Esophagus muscularis mucosa (tissue), 4 donors: Measurements from ENCODE around the gene BEND6. TPM values are rescaled to one million over a fixed set of nuclear protein-coding genes. Genes with fewer than 3 reads are reported as not detected.

ENCODE experiments used
- DNase-seq: peaks from one replicate; pipeline ENCODE4 v3.0.0-alpha.2; 2017; ENCODE audit errors: extremely low spot score
- H3K27ac ChIP-seq, 4 donors: fragments of 200-600 bp; sonication (generic); replicated peaks in 1 of 4; 1 replicate in 3 of 4; 2 replicates in 1 of 4; pipeline ENCODE4 v1.5.1; 2016 to 2019; ENCODE audit warnings: mild to moderate bottlenecking in 1 of 4
- H3K27me3 ChIP-seq, 4 donors: fragments of 200-600 bp; sonication (generic); one replicate each; pipeline versions ENCODE4 v1.5.1 to v1.6.0; 2016 to 2019
- H3K36me3 ChIP-seq, 4 donors: fragments of 200-600 bp; sonication (generic); one replicate each; pipeline ENCODE4 v1.5.1; 2016 to 2019
- H3K4me1 ChIP-seq, 4 donors: fragments of 200-600 bp; sonication (generic); one replicate each; pipeline ENCODE4 v1.5.1; 2016 to 2019
- H3K4me3 ChIP-seq, 4 donors: fragments of 200-600 bp; sonication (generic); 1 replicate in 2 of 4; 2 replicates in 2 of 4; pipeline ENCODE4 v1.5.1; 2016 to 2019; ENCODE audit warnings: mild to moderate bottlenecking in 4 of 4, moderate library complexity in 1 of 4
- H3K9me3 ChIP-seq, 4 donors: fragments of 200-600 bp; sonication (generic); 1 replicate in 3 of 4; 2 replicates in 1 of 4; pipeline ENCODE4 v1.5.1; 2016 to 2019
- CTCF ChIP-seq, 3 experiments: fragments of 200-600 bp in 2 of 3; fragments of 450-650 bp in 1 of 3; sonication (generic) in 2 of 3; IDR thresholded peaks; one replicate each; pipeline ENCODE4 v1.5.1; 2017 to 2019; ENCODE audit warnings: antibody characterized with exemption in 3 of 3, mild to moderate bottlenecking in 2 of 3, moderate library complexity in 1 of 3
- EP300 ChIP-seq: sonication (generic); formaldehyde crosslinking; IDR thresholded peaks from one replicate; pipeline ENCODE4 v1.6.1; 2017; ENCODE audit warnings: antibody characterized with exemption
- POLR2A ChIP-seq: fragments of 450-650 bp; IDR thresholded peaks from one replicate; pipeline ENCODE4 v1.6.1; 2017; ENCODE audit warnings: antibody characterized with exemption, moderate library complexity, mild to moderate bottlenecking, low read depth
- POLR2AphosphoS5 ChIP-seq, 2 donors: sonication (generic); formaldehyde crosslinking; IDR thresholded peaks; one replicate each; pipeline ENCODE4 v1.6.1; 2017; ENCODE audit warnings: antibody characterized with exemption in 2 of 2
- WGBS: methylation state at CpG from one replicate; pipeline ENCODE4 v1.1.5; 2018; 5-methylcytosine and 5-hydroxymethylcytosine counted together
- intact Hi-C: fragments of 100-400 bp; cut with DNase I; formaldehyde crosslinking; loops from one replicate; pipeline ENCODE4 v1.15.1; 2023
- total RNA-seq, 4 donors: library from RNA; depleted of rRNA; stranded (reverse); fragments of >200 nt; gene quantifications; one replicate each; pipeline versions ENCODE4 v1.1.0 to v1.2.1, GENCODE V29; 2016

Gene BEND6
- total RNA-seq, 4 donors from 2014 or later = 0.45 to 1.7 (median 1.5) TPM

GRCh38 chr6:57048577-57048976 is 93.7 kb downstream of the BEND6 start:
- Histone ChIP-seq H3K36me3 (peaks cover 13 to 31% (median 21%) of the 10 kb centered on the region in 4 donors), H3K4me3 (no peak overlapping the region), H3K27me3 (no peaks in the 10 kb centered on the region), H3K4me1 (peaks cover 4 to 23% (median 18%) of the 10 kb centered on the region in 4 donors), H3K27ac (no peak overlapping the region), H3K9me3 (no peaks in the 10 kb centered on the region)
- WGBS = 72% methylated on average over 5 of the region's 5 CpGs
- intact Hi-C loops = loop anchor here (5.0 kb wide), 2 partner anchors 39 to 274 kb away; no protein-coding TSS in a partner anchor
- no peak for DNase-seq
- TF ChIP-seq POLR2A = no peak

GRCh38 chr6:57063847-57064246 is 108.9 kb downstream of the BEND6 start:
- Histone ChIP-seq H3K27ac (no peak overlapping the region), H3K4me3 (no peak overlapping the region), H3K9me3 (no peaks in the 10 kb centered on the region), H3K4me1 (no peaks in the 10 kb centered on the region), H3K27me3 (no peaks in the 10 kb centered on the region), H3K36me3 (peaks cover 0 to 67% (median 31%) of the 10 kb centered on the region in 4 donors)
- TF ChIP-seq POLR2AphosphoS5 (IDR thresholded peaks at IDR 0.05) (no peak), CTCF (IDR thresholded peaks at IDR 0.05) (no peak), EP300 (no peak), POLR2A (no peak)
- 92% methylated on average over 3 of the region's 3 CpGs for WGBS
- intact Hi-C loops = no loop called here
- DNase-seq = no peak

GRCh38 chr6:57064809-57065208 is 109.9 kb downstream of the BEND6 start:
- no peak for TF ChIP-seq POLR2AphosphoS5 (IDR thresholded peaks at IDR 0.05)
- TF ChIP-seq CTCF (IDR thresholded peaks at IDR 0.05) = no peak
- TF ChIP-seq EP300 = no peak
- no peak for TF ChIP-seq POLR2A
- no peak overlapping the region for H3K4me3 ChIP-seq
- H3K9me3 ChIP-seq = no peaks in the 10 kb centered on the region
- peaks cover 0 to 60% (median 27%) of the 10 kb centered on the region in 4 donors for H3K36me3 ChIP-seq
- H3K27ac ChIP-seq = no peak overlapping the region
- no peaks in the 10 kb centered on the region for H3K27me3 ChIP-seq
- intact Hi-C loops = no loop called here
- 83% methylated on average over 1 of the region's 1 CpG for WGBS
- no peaks in the 10 kb centered on the region for H3K4me1 ChIP-seq
- DNase-seq = no peak

- H3K36me3 ChIP-seq = peaks cover 0 to 29% (median 14%) of the 10 kb centered on the region in 4 donors
- intact Hi-C loops = no loop called here
- H3K27ac ChIP-seq = no peak overlapping the region
- H3K9me3 ChIP-seq = no peaks in the 10 kb centered on the region
- 92% methylated on average over 1 of the region's 1 CpG for WGBS
- H3K27me3 ChIP-seq = no peaks in the 10 kb centered on the region
- TF ChIP-seq POLR2A (no peak), EP300 (no peak), CTCF (IDR thresholded peaks at IDR 0.05) (no peak), POLR2AphosphoS5 (IDR thresholded peaks at IDR 0.05) (no peak)
- H3K4me3 ChIP-seq = no peak overlapping the region
- H3K4me1 ChIP-seq = no peaks in the 10 kb centered on the region
- DNase-seq = no peak
Observed at GRCh38 chr6:57068061-57068460, 113.2 kb downstream of the BEND6 start.

GRCh38 chr6:57069228-57069627 is 114.3 kb downstream of the BEND6 start:
- TF ChIP-seq POLR2A (no peak), POLR2AphosphoS5 (IDR thresholded peaks at IDR 0.05) (no peak), EP300 (no peak), CTCF (IDR thresholded peaks at IDR 0.05) (no peak)
- Histone ChIP-seq H3K27me3 (no peaks in the 10 kb centered on the region), H3K4me3 (no peak overlapping the region), H3K27ac (no peak overlapping the region), H3K9me3 (no peaks in the 10 kb centered on the region), H3K4me1 (no peaks in the 10 kb centered on the region), H3K36me3 (peaks cover 0 to 29% (median 8%) of the 10 kb centered on the region in 4 donors)
- 78% methylated on average over 4 of the region's 4 CpGs for WGBS
- DNase-seq = no peak
- intact Hi-C loops = no loop called here
